Smooth muscle cell (in vitro differentiated cells): ENCODE data around the gene HOXA4. TPM values are rescaled to one million over a fixed set of nuclear protein-coding genes. Genes with fewer than 3 reads are reported as not detected.

Experiments
- DNase-seq: peaks from one replicate; lab custom pipeline; 2025; ENCODE audit not compliant: unreplicated experiment; lab: John Stamatoyannopoulos, UW
- H2AFZ ChIP-seq: fragments of 200-600 bp; sonication (generic); 2 replicates; pipeline ENCODE4 v1.6.0; 2016; ENCODE audit warnings: antibody characterized with exemption, low read depth, mild to moderate bottlenecking
- H3F3A ChIP-seq: fragments of 200-600 bp; sonication (generic); 2 replicates; pipeline ENCODE4 v1.6.0; 2017; ENCODE audit warnings: antibody characterized with exemption, low read depth
- H3K27ac ChIP-seq: fragments of 200-600 bp; sonication (generic); 2 replicates; pipeline ENCODE4 v1.5.1; 2016; ENCODE audit warnings: low read depth, mild to moderate bottlenecking
- H3K27me3 ChIP-seq: fragments of 200-600 bp; sonication (generic); 2 replicates; pipeline ENCODE4 v1.6.1; 2016; ENCODE audit warnings: low read depth, mild to moderate bottlenecking
- H3K36me3 ChIP-seq: fragments of 200-600 bp; sonication (generic); 2 replicates; pipeline ENCODE4 v1.5.1; 2016; ENCODE audit warnings: low read depth
- H3K4me1 ChIP-seq: fragments of 200-600 bp; sonication (generic); 2 replicates; pipeline ENCODE4 v1.5.1; 2016; ENCODE audit warnings: low read depth
- H3K4me2 ChIP-seq: fragments of 200-600 bp; sonication (generic); 2 replicates; pipeline ENCODE4 v1.6.0; 2016; ENCODE audit warnings: mild to moderate bottlenecking
- H3K4me3 ChIP-seq: fragments of 200-600 bp; sonication (generic); 2 replicates; pipeline ENCODE4 v1.5.1; 2016; ENCODE audit warnings: mild to moderate bottlenecking
- H3K79me2 ChIP-seq: fragments of 200-600 bp; sonication (generic); 2 replicates; pipeline ENCODE4 v1.6.0; 2016; ENCODE audit warnings: low read depth, mild to moderate bottlenecking
- H3K9ac ChIP-seq: fragments of 200-600 bp; sonication (generic); 2 replicates; pipeline ENCODE4 v1.6.0; 2016; ENCODE audit warnings: low read depth
- H3K9me3 ChIP-seq: fragments of 200-600 bp; sonication (generic); replicated peaks from 2 replicates; pipeline ENCODE4 v1.5.1; 2016; ENCODE audit warnings: low read depth
- H4K20me1 ChIP-seq: fragments of 200-600 bp; sonication (generic); 2 replicates; pipeline ENCODE4 v1.6.0; 2016; ENCODE audit warnings: low read depth
- WGBS: methylation state at CpG from one replicate; pipeline ENCODE4 v1.1.7; 2016; ENCODE audit warnings: low lambda C conversion rate; 5-methylcytosine and 5-hydroxymethylcytosine counted together
- microRNA counts: library from miRNA; unstranded; fragments of <30 nt; microRNA quantifications from one replicate; lab custom pipeline; 2016
- microRNA-seq: library from miRNA; unstranded; fragments of <30 nt; microRNA quantifications from one replicate; pipeline ENCODE4, GENCODE V29; 2016; ENCODE audit warnings: borderline number of aligned reads
- polyA plus RNA-seq: library from polyadenylated mRNA; unstranded; fragments of >200 nt; fragmentation: Nextera tagmentation; extraction: Ambion mirVana; gene quantifications from 2 replicates; pipeline ENCODE4 v1.2.1, GENCODE V29; 2016
- small RNA-seq: library from RNA; depleted of rRNA; stranded (forward); fragments of <200 nt; gene quantifications from one replicate; pipeline ENCODE3, GENCODE V24; 2014
- total RNA-seq: library from RNA; depleted of rRNA; stranded (reverse); fragments of >200 nt; gene quantifications from 2 replicates; pipeline ENCODE4 v1.2.3, GENCODE V29; 2014
- TF ChIP-seq, protein P1 (sequence below): fragments of 200-600 bp; sonication (generic); IDR thresholded peaks from 2 replicates; pipeline ENCODE4 v1.5.1; 2017; ENCODE audit warnings: borderline replicate concordance, mild to moderate bottlenecking, antibody characterized with exemption; ENCODE audit not compliant: insufficient read depth, poor library complexity, severe bottlenecking

The HOXA4 gene
- total and polyA plus RNA-seq, 2 experiments from 2014 or later, result 0.22 TPM; not detected in 1

DNA sequence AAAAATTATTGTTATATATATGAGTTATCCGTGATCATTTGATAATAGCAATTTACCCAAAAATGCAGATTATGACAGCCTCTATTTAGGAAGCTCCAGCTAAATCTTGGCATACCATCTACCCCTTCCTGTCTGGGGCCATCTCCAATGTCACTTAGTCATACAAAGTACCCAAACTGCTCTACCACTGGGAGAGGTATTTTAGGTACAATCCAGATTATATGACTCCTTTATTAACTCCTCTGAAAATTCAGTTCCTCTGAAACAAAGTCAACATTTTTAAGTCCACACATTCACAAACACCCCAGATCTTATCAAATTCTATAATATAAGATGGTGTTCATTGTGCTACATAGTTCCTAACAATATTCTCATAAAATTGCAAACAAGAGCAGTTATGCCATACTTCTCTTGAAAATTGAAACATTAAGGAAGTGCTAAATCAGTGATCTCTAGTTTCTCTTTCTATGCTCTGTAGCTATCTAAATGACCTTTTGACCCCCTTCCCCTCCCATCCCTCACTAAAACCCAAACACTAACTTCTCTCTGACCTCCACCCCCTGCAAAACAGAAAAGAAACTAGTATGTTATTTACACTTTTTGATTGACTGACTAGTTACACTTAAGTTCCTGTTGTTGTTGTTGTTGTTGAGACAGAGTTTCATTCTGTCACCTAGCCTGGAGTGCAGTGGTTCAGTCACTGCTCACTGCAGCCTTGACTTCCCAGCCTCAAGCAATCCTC, 51.2 kb downstream of the HOXA4 start:
- H3K4me1 ChIP-seq, result no peaks in the 10 kb centered on the region
- no peak overlapping the region for H3K4me2 ChIP-seq
- no peak overlapping the region for H3K9ac ChIP-seq
- H3F3A ChIP-seq, result no peaks in the 10 kb centered on the region
- TF ChIP-seq, protein P1, sequence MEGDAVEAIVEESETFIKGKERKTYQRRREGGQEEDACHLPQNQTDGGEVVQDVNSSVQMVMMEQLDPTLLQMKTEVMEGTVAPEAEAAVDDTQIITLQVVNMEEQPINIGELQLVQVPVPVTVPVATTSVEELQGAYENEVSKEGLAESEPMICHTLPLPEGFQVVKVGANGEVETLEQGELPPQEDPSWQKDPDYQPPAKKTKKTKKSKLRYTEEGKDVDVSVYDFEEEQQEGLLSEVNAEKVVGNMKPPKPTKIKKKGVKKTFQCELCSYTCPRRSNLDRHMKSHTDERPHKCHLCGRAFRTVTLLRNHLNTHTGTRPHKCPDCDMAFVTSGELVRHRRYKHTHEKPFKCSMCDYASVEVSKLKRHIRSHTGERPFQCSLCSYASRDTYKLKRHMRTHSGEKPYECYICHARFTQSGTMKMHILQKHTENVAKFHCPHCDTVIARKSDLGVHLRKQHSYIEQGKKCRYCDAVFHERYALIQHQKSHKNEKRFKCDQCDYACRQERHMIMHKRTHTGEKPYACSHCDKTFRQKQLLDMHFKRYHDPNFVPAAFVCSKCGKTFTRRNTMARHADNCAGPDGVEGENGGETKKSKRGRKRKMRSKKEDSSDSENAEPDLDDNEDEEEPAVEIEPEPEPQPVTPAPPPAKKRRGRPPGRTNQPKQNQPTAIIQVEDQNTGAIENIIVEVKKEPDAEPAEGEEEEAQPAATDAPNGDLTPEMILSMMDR, result no peak
- no peak overlapping the region for H2AFZ ChIP-seq
- DNase-seq, result no peak
- no peaks in the 10 kb centered on the region for H3K36me3 ChIP-seq
- no peaks in the 10 kb centered on the region for H3K9me3 ChIP-seq
- no peaks in the 10 kb centered on the region for H3K79me2 ChIP-seq
- WGBS, result 94% methylated on average over 1 of the region's 1 CpG
- no peak overlapping the region for H3K27ac ChIP-seq
- H3K27me3 ChIP-seq, result peaks cover 7% of the 10 kb centered on the region
- H3K4me3 ChIP-seq, result no peak overlapping the region
- H4K20me1 ChIP-seq, result no peaks in the 10 kb centered on the region

DNA sequence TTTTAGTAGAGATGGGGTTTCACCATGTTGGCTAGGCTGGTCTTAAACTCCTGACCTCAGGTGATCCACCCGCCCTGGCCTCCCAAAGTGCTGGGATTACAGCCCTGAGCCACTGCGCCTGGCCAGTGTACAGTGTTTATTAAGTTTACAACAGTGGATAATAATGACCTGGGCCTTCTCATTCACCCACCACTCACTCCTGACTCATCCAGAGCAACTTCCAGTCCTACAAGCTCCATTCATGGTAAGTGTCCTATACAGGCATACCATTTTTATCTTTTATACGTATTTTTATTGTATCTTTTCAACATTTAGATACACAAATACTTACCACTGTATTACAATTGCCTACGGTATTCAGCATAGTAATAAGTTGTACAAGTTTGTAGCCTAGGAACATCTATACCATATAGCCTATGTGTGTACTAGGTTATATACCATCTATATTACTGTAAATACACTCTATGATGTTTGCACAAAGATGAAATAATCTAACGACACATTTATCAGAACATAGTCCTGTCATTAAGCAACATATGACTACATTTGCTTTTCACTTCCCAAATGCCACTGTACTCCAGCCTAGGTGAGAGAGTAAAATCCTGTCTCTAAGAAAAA, 51.8 kb downstream of the HOXA4 start:
- no peak for DNase-seq

More for the DNA sequence above, 51.8 kb downstream of the HOXA4 start:
- Histone ChIP-seq H3K27me3 (peaks cover 7% of the 10 kb centered on the region), H3K27ac (no peak overlapping the region), H3F3A (no peaks in the 10 kb centered on the region), H3K4me2 (no peak overlapping the region), H3K9me3 (no peaks in the 10 kb centered on the region), H4K20me1 (no peaks in the 10 kb centered on the region), H3K79me2 (no peaks in the 10 kb centered on the region), H3K9ac (no peak overlapping the region), H3K4me1 (no peaks in the 10 kb centered on the region), H3K4me3 (no peak overlapping the region), H3K36me3 (no peaks in the 10 kb centered on the region), H2AFZ (no peak overlapping the region)
- TF ChIP-seq, protein P1, result no peak
- 92% methylated on average over 5 of the region's 5 CpGs for WGBS

MicroRNAs encoded within 50 kb of the gene (microRNA counts, 767-probe panel; counts per million panel counts)
- 8,928 counts per million, percentile 68 among the panel's probes with 10 or more counts for microRNA hsa-miR-196b-5p (lab: Ali Mortazavi, UCI)

Small RNA genes lying within 50 kb of the gene (microRNA-seq; reads per million reads assigned to microRNA genes)
- gene MIR196B, result 18,111 reads per million, percentile 96 among the genes with 10 or more reads in this experiment

Small RNA genes lying within 50 kb of the gene (small RNA-seq; reads per million reads assigned to genes)
- gene AC004080.5 (not detected), gene RF01977 (not detected)

Other genes starting within 250 kb of the HOXA4 start
- 0.40 TPM in 1 of 2 replicates, not detected in the other for gene HOXA1, start 34.8 kb downstream of the HOXA4 start, total RNA-seq
- gene HOXA1, start 34.8 kb downstream of the HOXA4 start, polyA plus RNA-seq, result not detected in 2 replicates
- not detected in 2 replicates for gene HOXA2, start 28.1 kb downstream of the HOXA4 start, total RNA-seq
- gene HOXA2, start 28.1 kb downstream of the HOXA4 start, polyA plus RNA-seq, result not detected in 2 replicates
- 0.67 and 2.1 TPM in 2 replicates for gene HOXA5, start 12.9 kb upstream of the HOXA4 start, total RNA-seq
- gene HOXA5, start 12.9 kb upstream of the HOXA4 start, polyA plus RNA-seq, result 0.11 and 0.98 TPM in 2 replicates
- 0.58 TPM in 1 of 2 replicates, not detected in the other for gene HOXA6, start 17.0 kb upstream of the HOXA4 start, total RNA-seq
- gene HOXA6, start 17.0 kb upstream of the HOXA4 start, polyA plus RNA-seq, result 0.56 TPM in 1 of 2 replicates, not detected in the other
- gene HOXA3, start 21.8 kb upstream of the HOXA4 start, total RNA-seq, result 0.13 TPM in 1 of 2 replicates, not detected in the other
- gene HOXA3, start 21.8 kb upstream of the HOXA4 start, polyA plus RNA-seq, result 0.31 and 0.83 TPM in 2 replicates
- 0.72 TPM in 1 of 2 replicates, not detected in the other for gene HOXA7, start 25.9 kb upstream of the HOXA4 start, total RNA-seq
- 1.2 and 1.6 TPM in 2 replicates for gene HOXA7, start 25.9 kb upstream of the HOXA4 start, polyA plus RNA-seq
- 22.9 and 35.8 TPM in 2 replicates for gene HOXA9, start 34.8 kb upstream of the HOXA4 start, total RNA-seq
- gene HOXA9, start 34.8 kb upstream of the HOXA4 start, polyA plus RNA-seq, result 12.6 and 19.2 TPM in 2 replicates
- gene HOXA10, start 43.6 kb upstream of the HOXA4 start, total RNA-seq, result 35.7 and 53.6 TPM in 2 replicates
- gene HOXA10, start 43.6 kb upstream of the HOXA4 start, polyA plus RNA-seq, result 37.6 and 39.4 TPM in 2 replicates
- 18.2 and 20.3 TPM in 2 replicates for gene HOXA11, start 54.5 kb upstream of the HOXA4 start, total RNA-seq
- gene HOXA11, start 54.5 kb upstream of the HOXA4 start, polyA plus RNA-seq, result 25.2 and 27.7 TPM in 2 replicates
- 14.2 and 21.6 TPM in 2 replicates for gene HOXA13, start 69.3 kb upstream of the HOXA4 start, total RNA-seq
- 6.2 and 10.0 TPM in 2 replicates for gene HOXA13, start 69.3 kb upstream of the HOXA4 start, polyA plus RNA-seq
- gene EVX1, start 112.0 kb upstream of the HOXA4 start, total RNA-seq, result 0.18 and 0.36 TPM in 2 replicates
- gene EVX1, start 112.0 kb upstream of the HOXA4 start, polyA plus RNA-seq, result 2.0 and 2.6 TPM in 2 replicates